Activated T-helper 9 cell treated with anti-CD3 and anti-CD28 coated beads, Interleukin-2, amount 50 U/mL, for 16 hours (primary cell): Measurements from ENCODE around the gene TDRD7.
A peak's percentile ranks its signal among the peaks of the same experiment; 100 is the strongest.
"Not testable (repeated sequence)": the region's sequence is repeated elsewhere in the genome, so short reads cannot be mapped to it uniquely, and the experiment has no call there.

Experiments
- DNase-seq: peaks from one replicate; pipeline ENCODE4 v3.0.0-alpha.2; 2020; ENCODE audit warnings: low read depth

The TDRD7 gene

DNA sequence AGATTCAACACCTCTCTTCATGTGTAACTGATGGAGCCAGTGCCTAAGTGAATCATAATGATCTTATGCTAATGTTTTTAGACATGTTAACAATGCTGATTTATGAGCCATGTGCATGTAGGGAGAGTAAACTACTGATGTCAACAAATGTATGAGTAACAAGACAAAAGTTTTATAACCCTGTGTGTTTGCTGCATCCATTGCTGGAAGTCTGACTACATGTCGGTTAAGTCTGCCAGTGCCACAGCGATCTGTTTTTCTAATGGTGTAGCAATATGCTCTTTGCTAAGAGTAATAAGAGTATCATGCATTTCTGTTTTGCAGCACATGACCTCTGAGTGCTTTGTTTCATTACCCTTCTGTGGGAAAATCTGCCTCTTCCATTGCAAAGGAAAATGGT lies 63.2 kb downstream of the TDRD7 start:
- no peak for DNase-seq

- no peak for DNase-seq
Measured at GRCh38 chr9:97478301-97478981, 66.5 kb downstream of the TDRD7 start.

- DNase-seq, result no peak
Measured at GRCh38 chr9:97479496-97480159, 67.7 kb downstream of the TDRD7 start.

DNA sequence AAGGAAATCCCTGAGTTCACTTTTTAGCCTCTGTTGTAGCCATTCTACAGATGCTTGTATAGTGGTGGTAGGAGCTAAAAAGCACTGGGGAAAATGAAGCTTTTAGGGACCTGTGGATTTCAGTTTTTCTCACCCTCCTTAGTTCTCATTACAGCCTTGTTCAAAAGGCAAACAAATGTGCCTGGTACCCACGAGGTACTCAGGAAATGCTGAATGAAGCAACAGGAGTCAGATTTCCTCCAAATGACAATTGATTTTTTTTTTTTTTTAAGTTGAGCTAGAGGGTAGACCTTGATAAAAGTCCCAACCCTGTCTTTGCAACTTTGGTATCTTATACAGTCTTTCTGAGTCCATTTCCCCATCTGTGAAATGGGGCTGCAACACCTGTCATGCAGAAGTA lies 68.3 kb downstream of the TDRD7 start:
- no peak for DNase-seq

DNA sequence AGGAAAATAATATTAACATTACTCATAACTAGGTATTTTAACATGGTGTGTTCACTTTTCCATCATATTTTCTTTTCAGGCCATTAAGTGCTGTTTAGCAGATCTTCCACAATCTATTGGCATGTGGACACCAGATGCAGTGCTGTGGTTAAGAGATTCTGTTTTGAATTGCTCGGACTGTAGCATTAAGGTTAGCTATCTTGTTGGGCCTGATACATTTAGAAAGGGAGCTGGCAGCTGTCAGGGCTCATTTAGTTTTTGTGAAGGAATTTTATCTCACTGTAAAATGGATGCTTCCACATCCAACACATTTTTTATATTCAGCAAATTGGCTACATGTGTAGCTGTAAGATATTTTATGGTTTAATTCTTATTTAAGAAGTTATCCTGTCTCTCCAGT lies 68.9 kb downstream of the TDRD7 start:
- DNase-seq, result no peak

- no peak for DNase-seq
Measured at GRCh38 chr9:97484134-97484533, 72.2 kb downstream of the TDRD7 start.

GRCh38 chr9:97487107-97487506 lies 75.2 kb downstream of the TDRD7 start:
- no peak for DNase-seq

- no peak for DNase-seq
Measured at GRCh38 chr9:97487861-97488260, 76.0 kb downstream of the TDRD7 start.

DNA sequence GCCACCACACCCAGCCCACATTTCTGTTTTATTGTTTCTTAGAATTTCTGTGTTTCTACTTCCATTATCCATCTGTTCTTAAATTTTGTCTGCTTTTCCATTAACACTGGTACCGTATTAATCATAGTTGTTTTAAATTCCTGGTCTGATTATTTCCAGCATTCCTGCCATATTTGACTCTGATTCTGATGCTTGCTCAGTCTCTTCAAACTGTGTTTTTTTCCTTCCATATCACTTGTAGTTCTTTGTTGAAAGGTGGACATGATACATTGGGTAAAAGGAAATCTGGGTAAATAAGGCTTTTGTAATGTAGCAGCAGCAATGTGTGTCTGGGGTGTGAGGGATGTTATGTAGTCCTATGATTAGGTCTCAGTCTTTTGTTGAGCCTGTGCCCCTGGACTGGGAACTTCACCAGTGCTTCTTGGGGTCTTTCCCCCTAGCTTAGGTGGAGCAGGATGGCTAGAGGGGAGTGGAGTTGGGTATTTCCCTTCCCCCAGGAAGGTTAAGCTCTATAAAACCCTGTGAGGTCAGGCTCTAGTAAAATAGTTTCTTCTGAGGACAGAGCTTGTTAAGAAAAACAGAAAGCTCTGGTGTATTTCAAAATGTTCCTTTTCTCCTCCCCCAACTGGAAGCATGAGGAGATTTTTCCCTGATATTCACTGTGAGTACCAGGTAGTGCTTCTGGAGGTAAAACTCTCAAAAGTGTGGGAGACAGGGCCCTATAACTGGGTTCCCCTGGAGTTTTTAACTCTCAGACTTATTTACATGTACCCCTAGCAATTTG lies 79.5 kb downstream of the TDRD7 start:
- no peak for DNase-seq

- DNase-seq, result not testable (repeated sequence)
Measured at GRCh38 chr9:97497558-97498375, 85.9 kb downstream of the TDRD7 start.

GRCh38 chr9:97498846-97499245 lies 87.0 kb downstream of the TDRD7 start:
- not testable (repeated sequence) for DNase-seq

- DNase-seq, result no peak
Measured at GRCh38 chr9:97500263-97500662, 88.4 kb downstream of the TDRD7 start.

DNA sequence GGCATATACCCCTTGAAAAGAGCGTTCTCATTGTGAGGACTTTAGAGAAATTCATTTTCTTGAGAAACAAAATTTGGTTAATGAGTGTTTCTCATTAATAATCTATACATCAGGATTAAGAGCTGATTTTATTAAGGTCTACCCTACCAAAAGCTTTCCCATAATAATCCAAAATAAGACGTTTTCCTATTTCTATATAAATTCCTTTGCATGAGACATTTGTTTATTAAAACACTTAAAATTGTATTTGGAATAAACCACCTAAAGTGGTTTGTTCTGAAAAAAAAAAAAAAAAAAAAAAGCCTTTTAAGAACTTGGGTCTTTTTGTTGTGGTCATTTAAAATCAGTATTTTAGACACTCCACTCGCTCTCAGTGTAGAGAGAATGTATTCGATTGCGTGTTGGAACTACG lies 88.9 kb downstream of the TDRD7 start:
- DNase-seq, result no peak

DNA sequence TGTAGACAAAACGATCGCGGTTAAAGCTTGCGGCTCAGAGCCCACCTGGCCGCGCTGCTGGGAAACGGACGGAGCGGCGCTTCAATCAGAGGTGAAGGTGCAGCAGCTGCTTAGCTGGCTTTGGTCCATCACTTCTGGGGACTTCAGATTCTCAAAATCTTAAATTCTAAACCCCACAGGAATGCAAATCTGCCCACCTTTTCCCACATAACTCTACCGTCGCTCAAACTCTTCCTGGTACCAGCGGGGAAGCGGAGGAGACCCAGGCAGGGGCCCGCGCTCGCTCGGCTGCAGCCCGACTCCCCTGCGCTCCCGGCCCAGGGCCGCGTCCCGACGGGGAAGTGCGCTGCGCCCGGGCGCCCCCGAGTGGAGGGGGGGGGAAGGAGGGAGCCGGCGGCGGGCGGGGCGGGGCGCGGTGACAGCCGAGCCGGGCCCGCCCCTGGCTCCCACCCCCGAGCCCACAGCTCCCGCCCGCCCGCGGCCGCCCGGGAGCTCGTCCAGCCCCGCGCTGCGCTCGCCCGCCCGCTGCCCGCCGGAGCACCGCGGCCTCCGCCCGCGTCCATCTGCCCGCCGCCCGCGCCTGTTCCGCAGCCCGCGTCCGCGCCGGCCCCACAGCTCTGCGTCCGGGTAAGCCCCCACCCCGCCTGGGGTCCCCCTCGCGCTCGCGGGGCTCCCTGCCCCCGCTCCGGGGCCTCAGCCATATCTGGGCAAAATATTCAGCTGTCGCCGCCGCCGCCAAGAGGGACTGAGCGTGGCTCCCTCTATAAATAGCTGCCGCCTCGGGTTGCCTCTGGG lies 89.5 kb downstream of the TDRD7 start, which contains the start of gene TMOD1:
TSS of gene TMOD1 (plus strand) at position 490 of the 795 bp plus-strand sequence. CDS start 22,523 bp downstream, outside the sequence.
- DNase-seq, result peak; percentile 22

GRCh38 chr9:97501972-97502221 lies 90.0 kb downstream of the TDRD7 start:
- no peak for DNase-seq

- DNase-seq, result no peak
Measured at GRCh38 chr9:97502222-97502983, 90.5 kb downstream of the TDRD7 start.

DNA sequence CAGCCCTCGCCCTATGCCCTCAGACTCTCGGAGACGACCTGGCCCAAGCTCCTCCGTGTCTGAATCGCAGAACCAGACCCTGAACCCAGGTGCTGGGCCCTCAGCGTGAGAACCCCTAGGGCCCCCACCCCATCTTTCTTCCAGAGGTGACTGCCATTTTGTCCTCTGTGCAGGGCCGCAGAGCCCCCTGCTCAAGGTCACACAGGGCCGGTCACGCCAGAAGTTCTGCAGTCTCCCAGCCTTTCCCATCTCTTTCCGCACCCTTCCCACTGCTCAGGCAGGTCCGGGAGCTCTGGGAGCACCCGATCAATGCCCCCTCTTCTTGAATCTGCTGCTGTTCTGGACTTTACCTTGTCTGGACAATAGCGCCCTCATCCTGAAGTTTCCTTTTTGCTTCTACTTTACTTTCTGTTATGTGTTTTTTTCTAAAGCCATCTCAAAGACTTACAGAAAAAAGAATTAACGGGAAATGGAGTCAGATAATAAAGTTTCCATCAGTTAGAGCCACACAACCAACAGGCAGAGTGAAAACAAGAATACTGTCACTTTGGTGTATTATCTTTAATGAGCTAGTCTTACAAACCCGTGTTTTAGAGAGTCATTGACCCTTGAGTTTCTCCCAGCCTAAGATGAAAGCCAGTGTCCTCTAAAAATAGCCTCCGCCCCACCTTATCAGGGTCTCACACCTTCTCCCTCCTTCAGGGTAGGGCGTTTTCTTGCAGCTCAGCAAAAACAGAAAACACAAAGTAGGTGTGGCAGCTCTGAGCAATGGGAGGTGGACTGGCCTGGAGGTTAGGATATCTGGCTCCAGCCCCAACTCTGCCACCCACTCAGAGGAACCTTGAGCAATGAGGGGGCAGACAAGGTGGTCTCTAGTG lies 91.3 kb downstream of the TDRD7 start:
- DNase-seq, result no peak

DNA sequence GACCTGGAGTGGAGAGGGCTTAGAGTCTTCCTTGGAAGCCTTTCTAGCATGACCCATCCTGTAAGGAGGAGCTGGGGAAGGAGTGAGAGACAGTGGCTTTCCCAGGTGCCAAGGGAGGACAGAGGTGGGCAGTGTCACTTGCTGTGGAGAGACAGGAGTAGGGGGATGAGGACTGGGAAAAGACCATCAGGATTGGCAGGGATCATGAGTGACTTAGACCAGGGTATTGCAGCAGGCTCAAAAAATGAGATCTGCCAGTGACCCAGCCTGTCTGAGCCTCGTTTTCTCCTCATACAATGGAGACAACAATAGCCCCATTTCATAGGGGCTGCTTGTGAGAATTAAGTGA lies 91.9 kb downstream of the TDRD7 start:
- DNase-seq, result no peak

DNA sequence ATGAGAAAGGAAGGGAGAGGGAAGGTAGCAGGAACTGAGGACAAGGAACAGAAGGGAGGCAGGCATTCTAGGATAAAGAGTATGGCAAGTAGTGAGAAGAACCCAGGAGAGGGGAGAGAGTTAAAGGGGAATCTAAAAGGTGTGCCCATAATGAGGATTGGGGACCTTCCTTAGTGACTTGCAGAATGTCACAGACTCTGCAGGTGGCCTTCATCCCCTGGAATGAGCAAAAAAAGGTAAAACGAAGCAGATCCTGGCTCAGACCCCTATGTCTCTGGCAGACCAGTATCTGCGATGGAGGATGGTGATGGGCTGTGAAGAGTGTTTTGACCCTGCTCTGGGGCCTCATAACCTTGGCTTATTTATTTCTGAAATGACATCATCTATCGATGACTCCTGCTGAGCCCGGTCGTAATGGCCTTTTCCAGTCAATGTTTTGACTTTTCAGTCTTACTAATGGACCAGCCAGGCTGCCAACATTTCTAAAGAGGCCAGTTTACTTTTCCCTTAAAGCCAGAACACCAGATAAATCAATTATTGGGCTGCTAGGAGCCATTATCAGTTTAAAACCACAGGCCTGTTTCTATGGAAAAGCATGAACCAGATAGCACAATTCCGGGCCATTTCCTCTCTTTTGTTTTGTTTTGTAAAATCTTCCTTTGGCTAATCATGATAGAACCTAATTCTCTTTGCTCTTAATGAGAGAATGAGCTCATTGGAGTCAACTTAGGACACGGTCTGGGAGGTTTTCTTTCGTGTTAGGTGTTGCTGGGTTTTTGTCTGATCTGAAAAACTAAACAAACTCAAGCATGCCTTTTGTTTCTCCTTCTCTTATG lies 92.7 kb downstream of the TDRD7 start:
- DNase-seq, result no peak
